Measurements from ENCODE around the gene PGC. TPM values are rescaled to one million over a fixed set of nuclear protein-coding genes. Genes with fewer than 3 reads are reported as not detected.

The PGC gene
- total and polyA plus RNA-seq, 2 of the 8 experiments (the other 6 are each of a cell fraction or from before 2014, with no cell fraction given) = 0.09 TPM; not detected in 1

GRCh38 chr6:41786451-41787218 lies 39.4 kb upstream of the PGC start:
- H3K23ac ChIP-seq (ENCODE audit: insufficient read length) = no peak overlapping the region
- peak overlapping the region; percentile 47; the same call in 1 of the 2 replicates for H4K8ac ChIP-seq (ENCODE audit: extremely low read depth, insufficient read depth, low read length)
- peaks cover 0 to 12% of the 10 kb centered on the region in 2 experiments; a peak in 3 of 4 replicates for H3K79me2 ChIP-seq (ENCODE audit: control insufficient read depth in 1 of 2, insufficient read depth in 2 of 2, low read length in 2 of 2)
- no peak overlapping the region for H3K14ac ChIP-seq (ENCODE audit: insufficient read length)
- DNase-seq (ENCODE audit: low read depth in 1 of 2, low spot score in 2 of 2) (peak in 1 of 2 experiments; percentile 95), FAIRE-seq (no peak)
- peaks cover 12% of the 10 kb centered on the region for H3K23me2 ChIP-seq (ENCODE audit: low read depth, low read length)
- no peak overlapping the region for H2BK15ac ChIP-seq (ENCODE audit: low read length)
- H2BK120ac ChIP-seq (replicated peaks; ENCODE audit: low read depth, low read length) = no peak overlapping the region
- peaks cover 0 to 4% (median 3%) of the 10 kb centered on the region in 4 experiments; a peak in 6 of 7 replicates for H3K4me1 ChIP-seq (replicated peaks in 1 of 4; ENCODE audit: control insufficient read depth in 3 of 4, insufficient read depth in 4 of 4, low read length in 3 of 4)
- peak overlapping the region; percentile 76 to 99 for H3K4me2 ChIP-seq (ENCODE audit: insufficient read depth in 1 of 2, low read depth in 2 of 2, low read length in 2 of 2)
- WGBS, 2 experiments (ENCODE audit: extremely low coverage in 1 of 2, insufficient coverage in 1 of 2, insufficient read length in 1 of 2, insufficient replicate concordance in 2 of 2, low coverage in 1 of 2, low lambda C conversion rate in 2 of 2, missing lambda C conversion rate in 1 of 2) = 1% methylated on average over 26 of the region's 58 CpGs; no CpG with 5 or more reads in 1 of the 2 experiments
- ChIA-PET CTCF (ENCODE audit: partially characterized antibody) (interaction anchor here (0.6 to 5.1 kb wide), 55 partner anchors 10 to 641 kb away, joined by 3 to 108 read pairs (median 4); partner anchors contain the start of genes BYSL, MED20 and TAF8), POLR2A (ENCODE audit: partially characterized antibody) (interaction anchor here (0.6 to 4.2 kb wide), 17 partner anchors 8 to 384 kb away, joined by 3 to 31 read pairs (median 4); partner anchors contain the start of genes BYSL, MED20, TAF8 and USP49)
- H3K9ac ChIP-seq (replicated peaks in 1 of 4; ENCODE audit: extremely low read depth in 1 of 4, low read depth in 3 of 4, low read length in 3 of 4) = peak overlapping the region in 2 of 4 experiments; percentile 93 to 96; a peak in 4 of 7 replicates
- H3K18ac ChIP-seq (ENCODE audit: extremely low read depth, low read length) = no peak overlapping the region; the same call in none of the 2 replicates
- H3K79me1 ChIP-seq (ENCODE audit: low read depth, low read length) = peaks cover 2% of the 10 kb centered on the region
- H4K20me1 ChIP-seq (replicated peaks in 1 of 2; ENCODE audit: control insufficient read depth in 1 of 2, insufficient read depth in 2 of 2, low read length in 2 of 2) = peaks cover 0 to 9% of the 10 kb centered on the region in 2 experiments
- peak overlapping the region; percentile 42 for H4K91ac ChIP-seq (replicated peaks; ENCODE audit: insufficient read length, low read length)
- no peaks in the 10 kb centered on the region for H3K9me3 ChIP-seq (ENCODE audit: insufficient read depth in 2 of 2, low read depth in 1 of 2, low read length in 1 of 2)
- H3K56ac ChIP-seq (replicated peaks; ENCODE audit: insufficient read length, low read depth, low read length) = no peak overlapping the region
- peak overlapping the region; percentile 63 for H3K4ac ChIP-seq (replicated peaks; ENCODE audit: insufficient read length, low read depth, low read length)
- peak overlapping the region; percentile 23 for H4K5ac ChIP-seq (ENCODE audit: insufficient read length, low read depth, low read length)
- H3K36me3 ChIP-seq (ENCODE audit: control insufficient read depth in 2 of 4, insufficient read depth in 4 of 4, low read length in 3 of 4) = peaks cover 12 to 28% (median 19%) of the 10 kb centered on the region in 4 experiments; a peak in 7 of 8 replicates
- H2BK5ac ChIP-seq (ENCODE audit: low read depth, low read length) = peak overlapping the region; percentile 77
- no peak overlapping the region for H2BK20ac ChIP-seq (ENCODE audit: low read length)
- no peak overlapping the region for H2BK12ac ChIP-seq (ENCODE audit: low read depth, low read length)
- 0 out of 2 replicates have a peak overlapping the region, but pooled peaks have one; percentile 28 for H2AFZ ChIP-seq (ENCODE audit: low read length)
- H3K27ac ChIP-seq (ENCODE audit: low read depth, low read length) = 0 out of 2 replicates have a peak overlapping the region, but pooled peaks have one; percentile 24
- peak overlapping the region; percentile 94 to 100 (median 98) for H3K4me3 ChIP-seq (ENCODE audit: extremely low read depth in 1 of 4, insufficient read depth in 2 of 4, low read depth in 3 of 4, low read length in 4 of 4)
- H2AK5ac ChIP-seq (ENCODE audit: low read depth, low read length) = no peak overlapping the region
- peaks cover 0 to 31% (median 21%) of the 10 kb centered on the region in 4 experiments; a peak in 6 of 7 replicates for H3K27me3 ChIP-seq (replicated peaks in 1 of 4; ENCODE audit: control insufficient read depth in 3 of 4, extremely low read depth in 1 of 4, insufficient read depth in 3 of 4, low read length in 3 of 4)
- TF ChIP-seq RAD21 (IDR thresholded peaks at IDR 0.05 in 1 of 2, conservative IDR thresholded peaks at IDR 0.05 in 1 of 2; ENCODE audit: low read depth in 2 of 2, low read length in 2 of 2) (peak; percentile 54 to 80), HDAC2 (IDR thresholded peaks at IDR 0.05; ENCODE audit: borderline replicate concordance in 1 of 2, low read depth in 2 of 2, low read length in 2 of 2) (no peak), CTCF (IDR thresholded peaks at IDR 0.05; ENCODE audit: control extremely low read depth in 1 of 3, insufficient read depth in 1 of 3, low read depth in 1 of 3, low read length in 3 of 3) (peak; percentile 74 to 93 (median 82)), SP1 (IDR thresholded peaks at IDR 0.05; ENCODE audit: low read depth, low read length) (no peak), SRF (IDR thresholded peaks at IDR 0.05; ENCODE audit: low read depth, low read length) (no peak), SIN3A (conservative IDR thresholded peaks at IDR 0.05 in 1 of 2, IDR thresholded peaks at IDR 0.05 in 1 of 2; ENCODE audit: low read depth in 1 of 2, low read length in 2 of 2) (no peak)

All from H1 (cell line).